Loucy (cell line): ENCODE measurements around the gene PAQR9.

Experiments
- CTCF ChIP-seq: fragments of 200-600 bp; sonication (generic); conservative IDR thresholded peaks from 2 replicates; pipeline ENCODE4 v1.5.1; 2014; ENCODE audit warnings: mild to moderate bottlenecking, antibody characterized with exemption, low read length
- EZH2phosphoT487 ChIP-seq: fragments of 200-600 bp; IDR thresholded peaks from 2 replicates; pipeline ENCODE4 v1.6.1; 2018; ENCODE audit warnings: antibody characterized with exemption, mild to moderate bottlenecking, moderate library complexity, borderline replicate concordance

GRCh38 chr3:143001034-143001368 lies 37.5 kb upstream of the PAQR9 start:
- TF ChIP-seq CTCF (no peak), EZH2phosphoT487 (no peak)
